Measurements from ENCODE around the gene TLCD2. TPM values are rescaled to one million over a fixed set of nuclear protein-coding genes. Genes with fewer than 3 reads are reported as not detected.
"Not testable (repeated sequence)": the region's sequence is repeated elsewhere in the genome, so short reads cannot be mapped to it uniquely, and the experiment has no call there.

The TLCD2 gene
- total and polyA plus RNA-seq, 12 donors = 0.96 to 6.0 (median 1.9) TPM

GRCh38 chr17:1705004-1705403 lies 5.2 kb downstream of the TLCD2 start:
- ATAC-seq (no peak), DNase-seq (no peak)
- no peak for TF ChIP-seq CTCF (IDR thresholded peaks at IDR 0.05)
- intact Hi-C loops (cut with DNase I) = no loop called here
- H3K36me3 ChIP-seq = peaks cover 0 to 12% (median 0%) of the 10 kb centered on the region in 9 donors
- no peaks in the 10 kb centered on the region for H3K9me3 ChIP-seq
- WGBS, 2 donors = 77 to 80% methylated on average over 7 of the region's 7 CpGs
- peaks cover 0 to 15% (median 9%) of the 10 kb centered on the region in 9 donors for H3K4me1 ChIP-seq
- no peak overlapping the region for H3K4me3 ChIP-seq
- no peak overlapping the region for H3K27ac ChIP-seq
- peaks cover 0 to 4% (median 0%) of the 10 kb centered on the region in 7 donors for H3K27me3 ChIP-seq

GRCh38 chr17:1703063-1703462 lies 7.1 kb downstream of the TLCD2 start:
- H3K27ac ChIP-seq = no peak overlapping the region
- intact Hi-C loops (cut with DNase I) = no loop called here
- DNase-seq (no peak), ATAC-seq (peak in 1 of 8 donors; percentile 45)
- no peak overlapping the region for H3K4me3 ChIP-seq
- H3K27me3 ChIP-seq = no peaks in the 10 kb centered on the region
- 44 to 54% methylated on average over 4 of the region's 4 CpGs for WGBS, 2 donors
- peaks cover 0 to 12% (median 0%) of the 10 kb centered on the region in 9 donors for H3K36me3 ChIP-seq
- H3K9me3 ChIP-seq = no peaks in the 10 kb centered on the region
- H3K4me1 ChIP-seq = peaks cover 0 to 6% (median 0%) of the 10 kb centered on the region in 9 donors
- no peak for TF ChIP-seq CTCF (IDR thresholded peaks at IDR 0.05)

GRCh38 chr17:1699891-1700290 lies 10.3 kb downstream of the TLCD2 start:
- intact Hi-C loops (cut with DNase I); ATAC-seq; H3K27ac ChIP-seq; H3K9me3 ChIP-seq; H3K4me1 ChIP-seq; H3K4me3 ChIP-seq; H3K36me3 ChIP-seq; DNase-seq; H3K27me3 ChIP-seq: not testable (repeated sequence)
- 89 to 96% methylated on average over 5 of the region's 5 CpGs for WGBS, 2 donors

GRCh38 chr17:1697681-1698080 lies 12.5 kb downstream of the TLCD2 start:
- TF ChIP-seq CTCF (IDR thresholded peaks at IDR 0.05) = no peak
- Histone ChIP-seq H3K4me1 (no peaks in the 10 kb centered on the region), H3K27me3 (no peaks in the 10 kb centered on the region), H3K36me3 (no peaks in the 10 kb centered on the region), H3K9me3 (no peaks in the 10 kb centered on the region), H3K27ac (no peak overlapping the region), H3K4me3 (no peak overlapping the region)
- ATAC-seq (no peak), DNase-seq (no peak)
- intact Hi-C loops (cut with DNase I) = no loop called here
- 54 to 61% methylated on average over 5 of the region's 5 CpGs for WGBS, 2 donors

- Histone ChIP-seq H3K36me3 (no peaks in the 10 kb centered on the region), H3K9me3 (no peaks in the 10 kb centered on the region), H3K4me3 (no peak overlapping the region), H3K27ac (no peak overlapping the region), H3K4me1 (no peaks in the 10 kb centered on the region), H3K27me3 (no peaks in the 10 kb centered on the region)
- no peak for TF ChIP-seq CTCF (IDR thresholded peaks at IDR 0.05)
- ATAC-seq (no peak), DNase-seq (no peak)
- intact Hi-C loops (cut with DNase I) = no loop called here
- 84 to 87% methylated on average over 8 of the region's 8 CpGs for WGBS, 2 donors
Measured at GRCh38 chr17:1695365-1695764, 14.8 kb downstream of the TLCD2 start.
